Fibroblast of lung (primary cell): Measurements from ENCODE around the gene SUCO.

Experiments used
- EZH2 ChIP-seq: IDR thresholded peaks from 2 replicates; pipeline ENCODE4 v1.5.1; 2012; ENCODE audit warnings: low read length, control low read depth, mild to moderate bottlenecking; ENCODE audit errors: missing control alignments
- TF ChIP-seq, protein P1 (sequence below), 2 donors: IDR thresholded peaks in 1 of 2; conservative IDR thresholded peaks in 1 of 2; 1 replicate in 1 of 2; 2 replicates in 1 of 2; pipeline ENCODE4 v1.5.1; 2011 to 2012; ENCODE audit warnings: low read length in 2 of 2, control low read depth in 1 of 2, inconsistent platforms in 1 of 2, low read depth in 1 of 2, mild to moderate bottlenecking in 1 of 2

DNA sequence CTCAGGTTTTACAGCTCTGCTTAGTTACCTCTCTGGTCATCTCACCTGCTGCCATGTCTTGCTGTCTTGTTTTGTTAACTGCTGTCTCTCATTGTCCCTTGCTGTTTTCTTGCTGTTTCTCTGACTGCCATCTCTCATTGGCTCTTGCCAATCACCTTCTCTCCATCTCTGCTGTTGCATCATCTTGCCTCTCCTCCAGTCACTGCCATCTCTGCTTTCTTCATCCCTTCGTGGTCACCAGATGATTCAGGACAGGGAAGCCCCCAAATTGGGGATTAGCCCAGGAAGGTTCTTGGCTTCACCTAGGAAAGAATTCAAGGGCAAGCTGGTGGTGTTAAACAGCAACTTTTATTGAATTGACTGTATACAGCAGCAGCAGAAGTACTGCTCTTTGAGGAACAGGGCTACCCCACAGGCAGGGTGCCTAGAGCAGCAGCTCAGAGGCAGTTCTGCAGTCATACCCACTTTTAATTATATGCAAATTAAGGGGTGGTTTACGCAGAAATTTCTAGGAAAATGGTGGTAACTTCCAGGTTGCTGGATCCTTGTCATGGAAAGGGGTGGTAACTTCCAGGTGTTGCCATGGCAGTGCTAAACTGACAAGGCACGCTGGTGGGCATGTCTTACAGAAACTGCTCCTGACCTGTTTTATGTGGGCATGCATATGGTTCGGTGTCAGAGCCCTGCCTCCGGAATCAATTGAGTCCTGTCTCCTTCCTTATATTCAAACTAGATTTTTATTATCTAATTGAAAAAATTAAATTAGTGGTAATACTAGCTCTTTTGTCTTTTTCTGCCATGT, 33.4 kb downstream of the SUCO start:
- TF ChIP-seq, protein P1, sequence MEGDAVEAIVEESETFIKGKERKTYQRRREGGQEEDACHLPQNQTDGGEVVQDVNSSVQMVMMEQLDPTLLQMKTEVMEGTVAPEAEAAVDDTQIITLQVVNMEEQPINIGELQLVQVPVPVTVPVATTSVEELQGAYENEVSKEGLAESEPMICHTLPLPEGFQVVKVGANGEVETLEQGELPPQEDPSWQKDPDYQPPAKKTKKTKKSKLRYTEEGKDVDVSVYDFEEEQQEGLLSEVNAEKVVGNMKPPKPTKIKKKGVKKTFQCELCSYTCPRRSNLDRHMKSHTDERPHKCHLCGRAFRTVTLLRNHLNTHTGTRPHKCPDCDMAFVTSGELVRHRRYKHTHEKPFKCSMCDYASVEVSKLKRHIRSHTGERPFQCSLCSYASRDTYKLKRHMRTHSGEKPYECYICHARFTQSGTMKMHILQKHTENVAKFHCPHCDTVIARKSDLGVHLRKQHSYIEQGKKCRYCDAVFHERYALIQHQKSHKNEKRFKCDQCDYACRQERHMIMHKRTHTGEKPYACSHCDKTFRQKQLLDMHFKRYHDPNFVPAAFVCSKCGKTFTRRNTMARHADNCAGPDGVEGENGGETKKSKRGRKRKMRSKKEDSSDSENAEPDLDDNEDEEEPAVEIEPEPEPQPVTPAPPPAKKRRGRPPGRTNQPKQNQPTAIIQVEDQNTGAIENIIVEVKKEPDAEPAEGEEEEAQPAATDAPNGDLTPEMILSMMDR (conservative IDR thresholded peaks at IDR 0.05 in 1 of 2, IDR thresholded peaks at IDR 0.05 in 1 of 2; ENCODE audit: low read depth in 1 of 2, low read length in 2 of 2) = no peak
- no peak for TF ChIP-seq EZH2
